ENCODE results near the gene NPY2R. TPM values are rescaled to one million over a fixed set of nuclear protein-coding genes. Genes with fewer than 3 reads are reported as not detected.

Gene NPY2R
- total RNA-seq, 4 donors from 2014 or later, result 0.34 to 4.4 (median 0.65) TPM; not detected in 1

- TF ChIP-seq, protein P1, sequence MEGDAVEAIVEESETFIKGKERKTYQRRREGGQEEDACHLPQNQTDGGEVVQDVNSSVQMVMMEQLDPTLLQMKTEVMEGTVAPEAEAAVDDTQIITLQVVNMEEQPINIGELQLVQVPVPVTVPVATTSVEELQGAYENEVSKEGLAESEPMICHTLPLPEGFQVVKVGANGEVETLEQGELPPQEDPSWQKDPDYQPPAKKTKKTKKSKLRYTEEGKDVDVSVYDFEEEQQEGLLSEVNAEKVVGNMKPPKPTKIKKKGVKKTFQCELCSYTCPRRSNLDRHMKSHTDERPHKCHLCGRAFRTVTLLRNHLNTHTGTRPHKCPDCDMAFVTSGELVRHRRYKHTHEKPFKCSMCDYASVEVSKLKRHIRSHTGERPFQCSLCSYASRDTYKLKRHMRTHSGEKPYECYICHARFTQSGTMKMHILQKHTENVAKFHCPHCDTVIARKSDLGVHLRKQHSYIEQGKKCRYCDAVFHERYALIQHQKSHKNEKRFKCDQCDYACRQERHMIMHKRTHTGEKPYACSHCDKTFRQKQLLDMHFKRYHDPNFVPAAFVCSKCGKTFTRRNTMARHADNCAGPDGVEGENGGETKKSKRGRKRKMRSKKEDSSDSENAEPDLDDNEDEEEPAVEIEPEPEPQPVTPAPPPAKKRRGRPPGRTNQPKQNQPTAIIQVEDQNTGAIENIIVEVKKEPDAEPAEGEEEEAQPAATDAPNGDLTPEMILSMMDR (IDR thresholded peaks at IDR 0.05; ENCODE audit: low read depth), result no peak
Observed at GRCh38 chr4:155248002-155248896, 39.8 kb downstream of the NPY2R start.

GRCh38 chr4:155249016-155249566, 40.7 kb downstream of the NPY2R start:
- TF ChIP-seq, protein P1 (IDR thresholded peaks at IDR 0.05; ENCODE audit: low read depth), result no peak

GRCh38 chr4:155252327-155252726, 43.9 kb downstream of the NPY2R start:
- TF ChIP-seq, protein P1 (IDR thresholded peaks at IDR 0.05; ENCODE audit: low read depth), result no peak

DNA sequence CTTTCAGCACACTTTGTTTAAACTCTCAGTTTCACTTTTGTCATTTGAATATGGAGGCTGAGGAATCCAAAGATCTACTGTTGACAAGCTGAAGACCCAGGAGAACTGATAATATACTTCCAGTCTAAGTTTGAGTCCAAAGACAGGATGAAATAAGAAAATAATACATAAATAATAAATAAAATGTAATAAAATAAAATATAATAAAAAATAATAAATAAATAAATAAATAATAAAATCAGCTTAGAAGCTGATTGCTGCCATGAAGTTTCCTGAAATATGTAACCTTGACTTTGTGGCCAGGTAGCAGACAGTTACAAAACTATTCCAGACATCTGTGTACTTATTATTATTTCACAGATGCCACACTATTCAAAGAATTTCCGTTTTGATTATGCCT, 55.0 kb downstream of the NPY2R start:
- TF ChIP-seq, protein P1 (IDR thresholded peaks at IDR 0.05; ENCODE audit: low read depth), result no peak

GRCh38 chr4:155265113-155265512, 56.7 kb downstream of the NPY2R start:
- TF ChIP-seq, protein P1 (IDR thresholded peaks at IDR 0.05; ENCODE audit: low read depth), result no peak

Other genes with a start within 250 kb of the NPY2R start
- 1 to 10 TPM; 2.9 to 8.3 (median 7.6) TPM for gene MAP9, start 168.3 kb downstream of the NPY2R start, total RNA-seq

All from subcutaneous adipose tissue (tissue), 4 donors.